Right atrium auricular region (tissue), 2 donors: ENCODE measurements around the gene APOC3. TPM values are rescaled to one million over a fixed set of nuclear protein-coding genes. Genes with fewer than 3 reads are reported as not detected.
"Not testable (repeated sequence)": the region's sequence is repeated elsewhere in the genome, so short reads cannot be mapped to it uniquely, and the experiment has no call there.

Experiments
- DNase-seq: peaks from one replicate; pipeline ENCODE4 v3.0.0-alpha.2; 2019; ENCODE audit warnings: low spot score
- H3K27ac ChIP-seq, 2 donors: fragments of 200-600 bp; sonication (generic); 1 replicate in 1 of 2; 2 replicates in 1 of 2; pipeline ENCODE4 v1.5.1; 2016 to 2019
- H3K27me3 ChIP-seq, 2 donors: fragments of 200-600 bp; sonication (generic); one replicate each; pipeline versions ENCODE4 v1.5.1 to v1.6.0; 2017 to 2019
- H3K36me3 ChIP-seq: fragments of 200-600 bp; sonication (generic); one replicate; pipeline ENCODE4 v1.5.1; 2016
- H3K4me1 ChIP-seq, 2 donors: fragments of 200-600 bp; sonication (generic); one replicate each; pipeline versions ENCODE4 v1.5.1 to v1.6.0; 2017 to 2019
- H3K4me3 ChIP-seq, 2 donors: fragments of 200-600 bp; sonication (generic); 1 replicate in 1 of 2; 2 replicates in 1 of 2; pipeline ENCODE4 v1.5.1; 2017 to 2019; ENCODE audit warnings: mild to moderate bottlenecking in 1 of 2, moderate library complexity in 1 of 2
- H3K9me3 ChIP-seq, 2 donors: fragments of 200-600 bp; sonication (generic); one replicate each; pipeline ENCODE4 v1.5.1; 2019
- total RNA-seq, 2 donors: library from RNA; depleted of rRNA; stranded (reverse); fragments of >200 nt; gene quantifications; one replicate each; pipeline ENCODE4 v1.1.0, GENCODE V29; 2016
- TF ChIP-seq, protein P1 (sequence below), 2 donors: fragments of 200-600 bp; sonication (generic); IDR thresholded peaks; one replicate each; pipeline ENCODE4 v1.5.1; 2019; ENCODE audit warnings: antibody characterized with exemption in 2 of 2

APOC3 gene
- total RNA-seq, 2 donors from 2014 or later = not detected

DNA sequence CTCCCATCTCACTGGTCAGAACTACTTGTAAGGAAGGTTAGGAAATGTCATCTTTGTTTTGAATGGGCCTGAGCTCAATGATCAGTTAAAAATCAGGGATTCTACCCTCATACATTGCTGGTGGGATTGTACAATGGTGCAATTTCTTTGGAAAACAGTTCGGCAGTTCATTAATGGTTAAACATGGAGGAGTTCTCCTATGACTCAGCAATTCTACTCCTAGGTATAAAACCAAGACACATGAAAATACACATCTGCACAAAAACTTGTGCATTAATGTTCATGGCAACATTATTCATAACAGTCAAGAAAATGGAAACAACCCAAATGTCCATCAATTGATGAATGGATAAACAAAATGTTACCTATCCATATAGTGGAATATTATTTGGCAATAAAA is 33.2 kb upstream of the APOC3 start:
- DNase-seq = no peak
- TF ChIP-seq, protein P1, sequence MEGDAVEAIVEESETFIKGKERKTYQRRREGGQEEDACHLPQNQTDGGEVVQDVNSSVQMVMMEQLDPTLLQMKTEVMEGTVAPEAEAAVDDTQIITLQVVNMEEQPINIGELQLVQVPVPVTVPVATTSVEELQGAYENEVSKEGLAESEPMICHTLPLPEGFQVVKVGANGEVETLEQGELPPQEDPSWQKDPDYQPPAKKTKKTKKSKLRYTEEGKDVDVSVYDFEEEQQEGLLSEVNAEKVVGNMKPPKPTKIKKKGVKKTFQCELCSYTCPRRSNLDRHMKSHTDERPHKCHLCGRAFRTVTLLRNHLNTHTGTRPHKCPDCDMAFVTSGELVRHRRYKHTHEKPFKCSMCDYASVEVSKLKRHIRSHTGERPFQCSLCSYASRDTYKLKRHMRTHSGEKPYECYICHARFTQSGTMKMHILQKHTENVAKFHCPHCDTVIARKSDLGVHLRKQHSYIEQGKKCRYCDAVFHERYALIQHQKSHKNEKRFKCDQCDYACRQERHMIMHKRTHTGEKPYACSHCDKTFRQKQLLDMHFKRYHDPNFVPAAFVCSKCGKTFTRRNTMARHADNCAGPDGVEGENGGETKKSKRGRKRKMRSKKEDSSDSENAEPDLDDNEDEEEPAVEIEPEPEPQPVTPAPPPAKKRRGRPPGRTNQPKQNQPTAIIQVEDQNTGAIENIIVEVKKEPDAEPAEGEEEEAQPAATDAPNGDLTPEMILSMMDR (IDR thresholded peaks at IDR 0.05) = no peak
- Histone ChIP-seq H3K9me3 (no peaks in the 10 kb centered on the region), H3K36me3 (no peaks in the 10 kb centered on the region), H3K27ac (no peak overlapping the region), H3K27me3 (no peaks in the 10 kb centered on the region), H3K4me1 (peaks cover 0 to 2% of the 10 kb centered on the region in 2 donors), H3K4me3 (no peak overlapping the region)

DNA sequence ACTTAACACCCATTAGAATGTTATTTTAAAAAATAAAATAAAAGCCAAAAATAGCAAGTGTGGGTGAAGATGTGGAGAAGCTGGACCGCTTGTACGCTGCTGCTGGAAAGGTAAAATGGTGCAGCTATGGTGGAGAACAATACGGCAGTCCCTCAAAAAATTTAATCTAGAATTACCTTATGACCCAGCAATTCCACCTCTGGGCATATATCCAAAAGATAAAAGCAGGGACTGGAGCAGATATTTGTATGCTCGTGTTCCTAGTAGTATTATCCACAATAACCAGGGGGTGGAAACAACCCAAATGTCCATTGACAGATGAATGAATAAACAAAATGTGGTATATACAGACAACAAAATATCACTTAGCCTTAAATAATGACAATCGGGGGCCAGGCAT is 31.9 kb upstream of the APOC3 start:
- H3K4me3 ChIP-seq = no peak overlapping the region
- H3K4me1 ChIP-seq = no peaks in the 10 kb centered on the region
- no peaks in the 10 kb centered on the region for H3K36me3 ChIP-seq
- no peaks in the 10 kb centered on the region for H3K27me3 ChIP-seq
- TF ChIP-seq, protein P1 (IDR thresholded peaks at IDR 0.05) = no peak
- H3K27ac ChIP-seq = no peak overlapping the region
- H3K9me3 ChIP-seq = no peaks in the 10 kb centered on the region
- no peak for DNase-seq

DNA sequence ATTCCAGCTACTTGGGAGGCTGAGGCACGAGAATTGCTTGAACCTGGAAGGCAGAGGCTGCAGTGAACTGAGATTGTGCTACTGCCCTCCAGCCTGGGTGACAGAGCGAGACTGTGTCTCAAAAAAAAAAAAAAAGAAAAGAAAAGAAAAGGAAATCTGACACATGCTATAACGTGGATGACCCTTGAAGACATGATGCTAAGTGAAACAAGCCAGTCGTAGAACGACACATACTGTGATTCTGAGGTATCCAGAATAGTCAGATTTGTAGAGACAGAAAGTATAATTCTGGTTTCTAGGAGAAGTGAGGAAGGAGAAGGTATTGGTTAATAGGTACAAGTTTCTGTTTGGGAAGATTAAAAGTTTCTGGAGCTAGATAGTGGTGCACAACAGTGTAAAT is 31.3 kb upstream of the APOC3 start:
- no peak overlapping the region for H3K27ac ChIP-seq
- no peaks in the 10 kb centered on the region for H3K4me1 ChIP-seq
- DNase-seq = no peak
- H3K36me3 ChIP-seq = no peaks in the 10 kb centered on the region
- TF ChIP-seq, protein P1 (IDR thresholded peaks at IDR 0.05) = no peak
- H3K4me3 ChIP-seq = no peak overlapping the region
- H3K9me3 ChIP-seq = no peaks in the 10 kb centered on the region
- H3K27me3 ChIP-seq = no peaks in the 10 kb centered on the region

GRCh38 chr11:116800610-116801009 is 29.1 kb upstream of the APOC3 start:
- Histone ChIP-seq H3K27ac (no peak overlapping the region), H3K36me3 (no peaks in the 10 kb centered on the region), H3K9me3 (no peaks in the 10 kb centered on the region), H3K4me1 (no peaks in the 10 kb centered on the region), H3K4me3 (no peak overlapping the region), H3K27me3 (no peaks in the 10 kb centered on the region)
- DNase-seq = no peak
- TF ChIP-seq, protein P1 (IDR thresholded peaks at IDR 0.05) = no peak

- not testable (repeated sequence) for H3K4me3 ChIP-seq, H3K9me3 ChIP-seq, H3K27ac ChIP-seq, H3K36me3 ChIP-seq, H3K27me3 ChIP-seq, H3K4me1 ChIP-seq, DNase-seq
Measured at GRCh38 chr11:116801662-116802061, 28.0 kb upstream of the APOC3 start.

GRCh38 chr11:116804001-116804400 is 25.7 kb upstream of the APOC3 start:
- Histone ChIP-seq H3K27me3 (no peaks in the 10 kb centered on the region), H3K36me3 (no peaks in the 10 kb centered on the region), H3K27ac (no peak overlapping the region), H3K4me1 (no peaks in the 10 kb centered on the region), H3K9me3 (no peaks in the 10 kb centered on the region), H3K4me3 (no peak overlapping the region)
- DNase-seq = no peak
- TF ChIP-seq, protein P1 (IDR thresholded peaks at IDR 0.05) = no peak
